ENCODE measurements around the gene HNRNPA3. TPM values are rescaled to one million over a fixed set of nuclear protein-coding genes. Genes with fewer than 3 reads are reported as not detected.

HNRNPA3 gene
- total RNA-seq, 1 experiment from 2014 or later: 332 TPM

DNA sequence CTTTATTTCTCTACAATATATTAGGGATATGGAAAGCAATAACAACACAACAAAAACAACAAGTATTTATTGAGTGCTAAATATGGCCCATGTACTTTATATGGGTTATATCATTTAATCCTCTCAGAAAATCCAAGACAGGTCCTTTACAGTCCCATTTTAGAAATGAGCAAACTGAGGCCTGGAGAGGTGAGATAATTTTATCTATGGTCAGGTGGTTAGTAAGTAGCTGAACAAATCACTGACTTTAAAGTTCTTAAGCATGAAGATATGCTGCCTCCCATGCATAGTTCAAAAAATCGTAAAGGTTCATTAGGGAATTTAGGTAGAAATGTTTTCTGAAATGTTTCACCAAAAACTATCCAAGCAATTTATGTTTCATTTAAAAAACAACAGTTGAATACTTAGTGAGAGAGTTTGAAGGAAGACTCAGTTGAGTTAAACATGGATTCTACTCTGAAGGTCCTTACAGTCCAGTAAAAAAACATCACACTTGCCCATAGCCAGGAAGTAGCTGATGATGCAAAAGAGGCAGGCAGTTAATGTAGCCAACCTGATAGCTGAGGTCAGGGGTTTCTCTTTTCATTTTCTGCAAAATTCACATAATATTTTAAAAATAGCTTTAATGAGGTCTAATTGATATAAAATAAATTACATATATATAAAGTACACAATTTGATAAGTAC is 59.5 kb downstream of the HNRNPA3 start:
- H3K36me3 Mint-ChIP-seq (ENCODE audit: insufficient read depth, unreplicated experiment): no peaks in the 10 kb centered on the region
- Histone ChIP-seq H3K4me3 (ENCODE audit: low read depth, low read length) (no peak overlapping the region), H3K27me3 (replicated peaks; ENCODE audit: control insufficient read depth, insufficient read depth, low read length) (no peaks in the 10 kb centered on the region), H3K4me1 (peaks cover 21% of the 10 kb centered on the region), H3K9me3 (no peaks in the 10 kb centered on the region), H3K36me3 (ENCODE audit: control insufficient read depth, insufficient read depth, low read length) (no peaks in the 10 kb centered on the region)
- no peaks in the 10 kb centered on the region for H3K27me3 Mint-ChIP-seq (ENCODE audit: insufficient read depth, unreplicated experiment)
- DNase-seq: no peak
- POLR2A ChIA-PET: no interaction called here
- no peaks in the 10 kb centered on the region for H3K9me3 Mint-ChIP-seq (ENCODE audit: unreplicated experiment)
- BruUV-seq (replicated peaks): no TSS peak
- no peak for TF ChIP-seq CTCF (IDR thresholded peaks at IDR 0.05; ENCODE audit: insufficient read depth in 1 of 2, low read depth in 1 of 2, low read length in 1 of 2, severe bottlenecking in 1 of 2, unreplicated experiment in 1 of 2)
- peaks cover 6% of the 10 kb centered on the region for H3K4me1 Mint-ChIP-seq (ENCODE audit: low read depth, unreplicated experiment)
- CTCF ChIA-PET: no interaction called here
- no peak overlapping the region for H3K27ac Mint-ChIP-seq (ENCODE audit: unreplicated experiment)
- H3K4me3 Mint-ChIP-seq (ENCODE audit: unreplicated experiment): no peak overlapping the region
- intact Hi-C loops (cut with micrococcal nuclease; ENCODE audit: unreplicated experiment): no loop called here

GRCh38 chr2:177272765-177273164 is 60.2 kb downstream of the HNRNPA3 start:
- Mint-ChIP-seq H3K9me3 (ENCODE audit: unreplicated experiment) (no peaks in the 10 kb centered on the region), H3K4me3 (ENCODE audit: unreplicated experiment) (no peak overlapping the region), H3K27ac (ENCODE audit: unreplicated experiment) (no peak overlapping the region), H3K4me1 (ENCODE audit: low read depth, unreplicated experiment) (peaks cover under 1% of the 10 kb centered on the region), H3K27me3 (ENCODE audit: insufficient read depth, unreplicated experiment) (no peaks in the 10 kb centered on the region), H3K36me3 (ENCODE audit: insufficient read depth, unreplicated experiment) (no peaks in the 10 kb centered on the region)
- DNase-seq: no peak
- no peaks in the 10 kb centered on the region for H3K36me3 ChIP-seq (ENCODE audit: control insufficient read depth, insufficient read depth, low read length)
- intact Hi-C loops (cut with micrococcal nuclease; ENCODE audit: unreplicated experiment): no loop called here
- no peak overlapping the region for H3K4me3 ChIP-seq (ENCODE audit: low read depth, low read length)
- peaks cover 14% of the 10 kb centered on the region for H3K4me1 ChIP-seq
- POLR2A ChIA-PET: interaction anchor here (0.6 to 1.0 kb wide), 2 partner anchors 8 to 73 kb away, joined by 3 to 8 read pairs; no protein-coding TSS in a partner anchor
- no peaks in the 10 kb centered on the region for H3K27me3 ChIP-seq (replicated peaks; ENCODE audit: control insufficient read depth, insufficient read depth, low read length)
- no peaks in the 10 kb centered on the region for H3K9me3 ChIP-seq
- CTCF ChIA-PET: no interaction called here
- TF ChIP-seq CTCF (IDR thresholded peaks at IDR 0.05; ENCODE audit: insufficient read depth in 1 of 2, low read depth in 1 of 2, low read length in 1 of 2, severe bottlenecking in 1 of 2, unreplicated experiment in 1 of 2): no peak
- BruUV-seq (replicated peaks): no TSS peak

- POLR2A ChIA-PET: interaction anchor here (0.6 to 1.0 kb wide), 3 partner anchors 8 to 74 kb away, joined by 3 to 8 read pairs (median 3); partner anchors contain the start of gene NFE2L2
- no peak overlapping the region for H3K4me3 ChIP-seq (ENCODE audit: low read depth, low read length)
- DNase-seq: no peak
Observed at GRCh38 chr2:177273408-177273807, 60.8 kb downstream of the HNRNPA3 start.

More at GRCh38 chr2:177273408-177273807, 60.8 kb downstream of the HNRNPA3 start:
- no peaks in the 10 kb centered on the region for H3K9me3 Mint-ChIP-seq (ENCODE audit: unreplicated experiment)
- intact Hi-C loops (cut with micrococcal nuclease; ENCODE audit: unreplicated experiment): no loop called here
- no peaks in the 10 kb centered on the region for H3K36me3 ChIP-seq (ENCODE audit: control insufficient read depth, insufficient read depth, low read length)
- CTCF ChIA-PET: no interaction called here
- H3K27me3 Mint-ChIP-seq (ENCODE audit: insufficient read depth, unreplicated experiment): no peaks in the 10 kb centered on the region
- no peaks in the 10 kb centered on the region for H3K9me3 ChIP-seq
- peaks cover 12% of the 10 kb centered on the region for H3K4me1 ChIP-seq
- no peak for TF ChIP-seq CTCF (IDR thresholded peaks at IDR 0.05; ENCODE audit: insufficient read depth in 1 of 2, low read depth in 1 of 2, low read length in 1 of 2, severe bottlenecking in 1 of 2, unreplicated experiment in 1 of 2)
- no peak overlapping the region for H3K4me3 Mint-ChIP-seq (ENCODE audit: unreplicated experiment)
- BruUV-seq (replicated peaks): no TSS peak
- no peak overlapping the region for H3K27ac Mint-ChIP-seq (ENCODE audit: unreplicated experiment)
- H3K36me3 Mint-ChIP-seq (ENCODE audit: insufficient read depth, unreplicated experiment): no peaks in the 10 kb centered on the region
- H3K4me1 Mint-ChIP-seq (ENCODE audit: low read depth, unreplicated experiment): no peaks in the 10 kb centered on the region
- no peaks in the 10 kb centered on the region for H3K27me3 ChIP-seq (replicated peaks; ENCODE audit: control insufficient read depth, insufficient read depth, low read length)

Small RNA genes within 50 kb of the gene (microRNA-seq; reads per million reads assigned to microRNA genes)
- not detected for gene MIR3128

Other genes with a start within 250 kb of the HNRNPA3 start
- 75.7 and 80.5 TPM in 2 replicates for gene NFE2L2, start 51.9 kb downstream of the HNRNPA3 start, total RNA-seq (2022)
- 102 and 105 TPM in 2 replicates for gene AGPS, start 180.0 kb downstream of the HNRNPA3 start, total RNA-seq (2022)